ENCODE data around the gene B9D1.

The B9D1 gene

DNA sequence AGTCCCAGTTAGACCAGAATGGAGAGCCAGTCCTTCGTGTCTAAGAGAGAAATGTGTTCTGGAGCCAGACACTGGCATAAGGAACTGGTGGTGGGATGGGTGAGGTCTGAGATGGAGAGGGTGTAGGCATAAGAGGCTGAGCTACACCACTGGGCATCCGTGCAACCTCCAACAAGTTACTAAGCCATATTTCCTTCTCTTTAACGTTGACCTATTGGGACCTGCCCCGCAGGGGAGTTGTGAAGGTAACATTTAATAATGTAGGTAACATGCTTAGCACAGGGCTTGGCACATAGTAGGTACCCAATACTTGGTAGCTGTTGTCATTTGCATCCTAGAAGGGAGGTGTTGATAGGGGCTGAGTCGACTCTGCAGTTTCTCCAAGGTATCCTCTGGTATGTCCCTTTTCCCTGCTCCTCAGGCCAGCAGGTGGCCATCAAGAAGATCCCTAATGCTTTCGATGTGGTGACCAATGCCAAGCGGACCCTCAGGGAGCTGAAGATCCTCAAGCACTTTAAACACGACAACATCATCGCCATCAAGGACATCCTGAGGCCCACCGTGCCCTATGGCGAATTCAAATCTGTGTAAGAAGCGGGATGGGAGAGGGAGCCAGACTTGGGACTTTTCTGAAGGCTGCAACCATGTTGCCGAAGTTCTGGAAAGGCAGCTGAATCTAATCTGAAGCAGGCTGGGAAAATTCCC lies 17.0 kb upstream of the B9D1 start:
- H3K4me3 ChIP-seq (ENCODE audit: low read length) = peak overlapping the region; percentile 83
- DNase-seq (ENCODE audit: low read depth) = no peak
- no peak for TF ChIP-seq CTCF (conservative IDR thresholded peaks at IDR 0.05; ENCODE audit: low read length)

- TF ChIP-seq CTCF (conservative IDR thresholded peaks at IDR 0.05; ENCODE audit: low read length) = no peak
- peak within 1 kb of the TSS; percentile 83 for H3K4me3 ChIP-seq (ENCODE audit: low read length)
- DNase-seq (ENCODE audit: low read depth) = no peak
Measured at GRCh38 chr17:19378416-19379360, 16.2 kb upstream of the B9D1 start, which contains the start of gene MAPK7. TSS of gene MAPK7 (plus strand) at chr17:19378498. CDS start at chr17:19378901, 403 bp downstream.

DNA sequence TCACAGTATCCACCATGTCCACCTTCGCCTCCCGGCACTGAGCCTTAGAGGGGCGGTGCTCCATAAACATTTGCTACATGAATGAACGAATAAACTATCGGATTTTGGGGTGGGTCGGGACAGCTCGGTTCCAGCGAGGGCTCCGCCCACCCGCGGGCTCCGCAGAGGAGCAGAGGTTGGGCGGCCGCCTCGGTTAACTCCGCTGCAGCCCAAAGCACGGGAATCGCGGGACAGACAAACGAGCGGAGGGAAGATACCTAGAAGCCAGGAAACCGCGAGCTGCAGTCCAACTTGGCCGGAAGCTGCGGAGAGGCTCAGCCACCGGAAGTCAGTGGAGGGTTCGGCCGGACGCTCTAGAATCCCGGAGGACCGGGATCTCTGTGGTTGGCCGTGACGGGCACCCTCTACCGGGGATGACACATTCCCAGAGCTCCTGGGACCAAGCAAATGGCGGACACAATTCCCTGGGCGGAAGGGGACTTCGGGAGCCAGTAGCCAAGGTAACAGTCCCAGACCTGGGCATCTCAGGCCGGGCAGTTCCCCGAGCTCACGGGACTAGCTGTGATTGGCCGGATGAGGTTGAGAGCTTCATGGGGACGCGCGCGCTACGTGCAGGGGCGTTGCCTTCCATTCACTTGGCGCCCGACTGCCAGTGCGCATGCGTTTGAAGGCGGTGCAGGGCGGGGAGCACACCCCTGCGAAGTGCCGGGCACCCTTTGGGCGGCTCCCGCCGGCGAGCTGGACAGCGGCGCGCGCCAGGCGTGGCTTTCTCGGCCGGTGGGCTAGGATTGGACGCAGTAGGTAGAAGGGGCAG lies 15.3 kb upstream of the B9D1 start:
- DNase-seq (ENCODE audit: low read depth) = peak; percentile 99
- TF ChIP-seq CTCF (conservative IDR thresholded peaks at IDR 0.05; ENCODE audit: low read length) = no peak
- H3K4me3 ChIP-seq (ENCODE audit: low read length) = peak overlapping the region; percentile 83

- no peak for TF ChIP-seq CTCF (conservative IDR thresholded peaks at IDR 0.05; ENCODE audit: low read length)
- H3K4me3 ChIP-seq (ENCODE audit: low read length) = peak overlapping the region; percentile 64
- no peak for DNase-seq (ENCODE audit: low read depth)
Measured at GRCh38 chr17:19376811-19377210, 14.3 kb upstream of the B9D1 start.

- no peak for TF ChIP-seq CTCF (conservative IDR thresholded peaks at IDR 0.05; ENCODE audit: low read length)
- no peak overlapping the region for H3K4me3 ChIP-seq (ENCODE audit: low read length)
Measured at GRCh38 chr17:19375732-19376131, 13.2 kb upstream of the B9D1 start.

DNA sequence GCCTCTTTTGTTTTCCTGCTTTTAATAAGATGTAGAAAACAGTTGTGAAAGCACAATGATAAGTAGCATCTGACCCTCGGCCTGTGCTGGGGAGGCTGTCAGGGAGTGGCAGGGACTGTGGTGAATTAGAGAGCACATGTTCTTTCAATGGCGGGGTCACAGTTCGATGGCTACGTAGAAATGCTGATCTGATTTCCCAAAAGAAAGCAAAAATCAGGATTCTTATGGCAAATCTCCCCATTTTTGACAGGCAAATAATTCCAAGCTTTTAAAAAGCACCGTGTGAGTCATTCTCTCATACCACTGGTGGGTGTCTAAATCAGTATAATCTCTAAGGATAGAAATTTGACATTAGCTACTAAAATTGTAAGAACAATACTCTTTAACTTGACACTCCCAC lies 11.6 kb upstream of the B9D1 start:
- DNase-seq (ENCODE audit: low read depth) = no peak
- H3K4me3 ChIP-seq (ENCODE audit: low read length) = no peak overlapping the region
- no peak for TF ChIP-seq CTCF (conservative IDR thresholded peaks at IDR 0.05; ENCODE audit: low read length)

More at GRCh38 chr17:19375732-19376131, 13.2 kb upstream of the B9D1 start:
- DNase-seq (ENCODE audit: low read depth) = no peak

Data from AG10803 (cell line).